Astrocyte of the spinal cord (primary cell): Measurements from ENCODE around the gene RPL18.
A peak's percentile ranks its signal among the peaks of the same experiment; 100 is the strongest.

Source experiments
- DNase-seq: peaks from one replicate; pipeline ENCODE4 v3.0.0; 2011; ENCODE audit warnings: low read depth, low spot score
- H3K4me3 ChIP-seq: 2 replicates; pipeline ENCODE4 v1.5.1; 2011; ENCODE audit warnings: low read depth, mild to moderate bottlenecking, low read length, moderate library complexity
- CTCF ChIP-seq: IDR thresholded peaks from 2 replicates; pipeline ENCODE4 v1.5.1; 2012; ENCODE audit warnings: low read depth, mild to moderate bottlenecking, low read length, inconsistent platforms
- in situ Hi-C: cut with HindIII; loops from 2 replicates; pipeline ENCODE4 v1.10.0; 2017; ENCODE audit warnings: low sequenced_read_pairs

The RPL18 gene

GRCh38 chr19:48638831-48639381 lies 19.9 kb upstream of the RPL18 start:
- no peak overlapping the region for H3K4me3 ChIP-seq
- in situ Hi-C loops: no loop called here
- TF ChIP-seq CTCF: no peak
- DNase-seq: no peak

- in situ Hi-C loops: no loop called here
Observed at GRCh38 chr19:48637948-48638830, 19.2 kb upstream of the RPL18 start.

GRCh38 chr19:48637449-48637947 lies 18.5 kb upstream of the RPL18 start:
- in situ Hi-C loops: no loop called here
- DNase-seq: peak; percentile 99
- no peak for TF ChIP-seq CTCF
- H3K4me3 ChIP-seq: peak overlapping the region; percentile 54

More at GRCh38 chr19:48637948-48638830, 19.2 kb upstream of the RPL18 start:
- DNase-seq: peak; percentile 93
- TF ChIP-seq CTCF: peak; percentile 12
- peak overlapping the region; percentile 54 for H3K4me3 ChIP-seq

- in situ Hi-C loops: no loop called here
- TF ChIP-seq CTCF: peak; percentile 16
- no peak for DNase-seq
- peak within 1 kb of the TSS; percentile 54 for H3K4me3 ChIP-seq
Observed at GRCh38 chr19:48636859-48637448, 18.0 kb upstream of the RPL18 start, which contains the start of gene DBP. TSS of gene DBP (minus strand) at chr19:48637379. CDS start at chr19:48636994, 385 bp downstream.

- in situ Hi-C loops: no loop called here
- DNase-seq: no peak
- H3K4me3 ChIP-seq: peak overlapping the region; percentile 54
- TF ChIP-seq CTCF: no peak
Observed at GRCh38 chr19:48635966-48636858, 17.2 kb upstream of the RPL18 start.
